Fibroblast of skin of scalp (primary cell): ENCODE data around the gene PTEN.

ENCODE experiments used
- DNase-seq: peaks from one replicate; pipeline ENCODE4 v3.0.0-alpha.2; 2013

PTEN gene

GRCh38 chr10:87983716-87984115 lies 120.3 kb downstream of the PTEN start:
- DNase-seq = no peak

GRCh38 chr10:87987206-87987605 lies 123.8 kb downstream of the PTEN start:
- DNase-seq = no peak

- DNase-seq = peak; percentile 40
Measured at GRCh38 chr10:87991946-87992345, 128.5 kb downstream of the PTEN start.

GRCh38 chr10:88004451-88004850 lies 141.0 kb downstream of the PTEN start:
- peak; percentile 78 for DNase-seq

- DNase-seq = no peak
Measured at GRCh38 chr10:88006261-88006660, 142.8 kb downstream of the PTEN start.

GRCh38 chr10:88008866-88009470 lies 145.5 kb downstream of the PTEN start:
- no peak for DNase-seq

- peak; percentile 13 for DNase-seq
Measured at GRCh38 chr10:88012641-88013040, 149.2 kb downstream of the PTEN start.

- DNase-seq = no peak
Measured at GRCh38 chr10:88017781-88018180, 154.4 kb downstream of the PTEN start.

GRCh38 chr10:88019753-88020152 lies 156.3 kb downstream of the PTEN start:
- DNase-seq = peak; percentile 67
